Left lung (tissue), 10 donors: ENCODE data around the gene TMEM63C. TPM values are rescaled to one million over a fixed set of nuclear protein-coding genes. Genes with fewer than 3 reads are reported as not detected.

ENCODE experiments used
- ATAC-seq: fragments of 200-7000 bp; cut with Tn5 transposase; one replicate; pipeline ENCODE4 v1.9.1; 2020; ENCODE audit warnings: moderate library complexity
- DNase-seq, 4 donors: peaks; one replicate each; pipeline ENCODE4 v3.0.0-alpha.2; 2013 to 2020
- H3K27ac ChIP-seq, 2 donors: fragments of 200-600 bp; sonication (generic) in 1 of 2; one replicate each; pipeline versions ENCODE4 v1.5.0 to v1.8.0; 2020 to 2021
- H3K27me3 ChIP-seq, 2 donors: fragments of 200-600 bp; sonication (generic) in 1 of 2; one replicate each; pipeline versions ENCODE4 v1.5.0 to v1.8.0; 2020 to 2021
- H3K36me3 ChIP-seq, 2 donors: fragments of 200-600 bp; sonication (generic) in 1 of 2; one replicate each; pipeline versions ENCODE4 v1.5.0 to v1.8.0; 2020 to 2021
- H3K4me1 ChIP-seq, 2 donors: fragments of 200-600 bp; one replicate each; pipeline ENCODE4 v1.8.0; 2021
- H3K4me3 ChIP-seq, 2 donors: fragments of 200-600 bp; sonication (generic) in 1 of 2; one replicate each; pipeline versions ENCODE4 v1.5.0 to v1.8.0; 2020 to 2021; ENCODE audit warnings: mild to moderate bottlenecking in 1 of 2
- H3K9me3 ChIP-seq, 2 donors: fragments of 200-600 bp; sonication (generic) in 1 of 2; one replicate each; pipeline versions ENCODE4 v1.5.0 to v1.8.0; 2020 to 2021
- CTCF ChIP-seq, 2 donors: fragments of 200-600 bp; sonication (generic) in 1 of 2; IDR thresholded peaks; one replicate each; pipeline versions ENCODE4 v1.5.0 to v1.8.0; 2021; ENCODE audit warnings: antibody characterized with exemption in 2 of 2
- intact Hi-C, 2 donors: fragments of 100-400 bp; cut with DNase I; formaldehyde crosslinking; loops; one replicate each; pipeline versions ENCODE4 v1.11.2 to v1.14.2; 2022
- polyA plus RNA-seq, 6 donors: library from polyadenylated mRNA; unstranded; fragments of 120-200 nt; gene quantifications; one replicate each; pipeline ENCODE4 v1.2.1, GENCODE V29; 2013; ENCODE audit not compliant: insufficient read length in 6 of 6
- total RNA-seq, 2 donors: library from RNA; stranded (reverse); fragmentation: NEBNext Ultra II Directional; extraction: Animal tissue kit (Norgen Biotek cat#: 25700); gene quantifications; one replicate each; pipeline ENCODE4 v1.2.1, GENCODE V29; 2021
- donor health status: DM: no; HTN: yes; CAD: no.
- donor health status: DM: no; HTN: no; CAD: no.

TMEM63C gene
- total and polyA plus RNA-seq, 8 donors = 0.20 to 2.0 (median 0.88) TPM; not detected in 1

GRCh38 chr14:77296155-77296554 lies 114.6 kb downstream of the TMEM63C start:
- intact Hi-C loops = no loop called here
- no peak overlapping the region for H3K27ac ChIP-seq
- DNase-seq (no peak), ATAC-seq (no peak)
- H3K27me3 ChIP-seq = no peaks in the 10 kb centered on the region
- no peak for TF ChIP-seq CTCF (IDR thresholded peaks at IDR 0.05)
- no peaks in the 10 kb centered on the region for H3K4me1 ChIP-seq
- H3K9me3 ChIP-seq = no peaks in the 10 kb centered on the region
- no peak overlapping the region for H3K4me3 ChIP-seq
- peaks cover 0 to 73% of the 10 kb centered on the region in 2 donors for H3K36me3 ChIP-seq

GRCh38 chr14:77296906-77297305 lies 115.3 kb downstream of the TMEM63C start:
- H3K4me3 ChIP-seq = no peak overlapping the region
- H3K27ac ChIP-seq = no peak overlapping the region
- H3K9me3 ChIP-seq = no peaks in the 10 kb centered on the region
- no peak for TF ChIP-seq CTCF (IDR thresholded peaks at IDR 0.05)
- no peaks in the 10 kb centered on the region for H3K4me1 ChIP-seq
- ATAC-seq (no peak), DNase-seq (no peak)
- H3K36me3 ChIP-seq = peaks cover 0 to 67% of the 10 kb centered on the region in 2 donors
- no peaks in the 10 kb centered on the region for H3K27me3 ChIP-seq
- intact Hi-C loops = no loop called here

- Histone ChIP-seq H3K27me3 (no peaks in the 10 kb centered on the region), H3K9me3 (no peaks in the 10 kb centered on the region), H3K4me3 (no peak overlapping the region), H3K4me1 (peaks cover 7 to 23% of the 10 kb centered on the region in 2 donors), H3K27ac (no peak overlapping the region), H3K36me3 (peaks cover 0 to 48% of the 10 kb centered on the region in 2 donors)
- TF ChIP-seq CTCF (IDR thresholded peaks at IDR 0.05) = no peak
- no peak for ATAC-seq
- intact Hi-C loops = no loop called here
- no peak for DNase-seq
Measured at GRCh38 chr14:77299771-77300170, 118.2 kb downstream of the TMEM63C start.

GRCh38 chr14:77301103-77301502 lies 119.5 kb downstream of the TMEM63C start:
- ATAC-seq = peak; percentile 49

GRCh38 chr14:77302926-77303325 lies 121.3 kb downstream of the TMEM63C start:
- intact Hi-C loops = no loop called here
- Histone ChIP-seq H3K27ac (peak overlapping the region; percentile 66 to 70), H3K27me3 (no peaks in the 10 kb centered on the region), H3K9me3 (no peaks in the 10 kb centered on the region), H3K36me3 (peaks cover 0 to 31% of the 10 kb centered on the region in 2 donors), H3K4me1 (peaks cover 16 to 24% of the 10 kb centered on the region in 2 donors), H3K4me3 (no peak overlapping the region)
- no peak for DNase-seq
- no peak for TF ChIP-seq CTCF (IDR thresholded peaks at IDR 0.05)
- ATAC-seq = peak; percentile 86

More at GRCh38 chr14:77301103-77301502, 119.5 kb downstream of the TMEM63C start:
- no peaks in the 10 kb centered on the region for H3K9me3 ChIP-seq
- H3K36me3 ChIP-seq = peaks cover 0 to 49% of the 10 kb centered on the region in 2 donors
- intact Hi-C loops = no loop called here
- no peak overlapping the region for H3K27ac ChIP-seq
- TF ChIP-seq CTCF (IDR thresholded peaks at IDR 0.05) = peak; percentile 43 to 64
- DNase-seq = peak in 3 of 4 donors; percentile 66 to 85 (median 72)
- no peaks in the 10 kb centered on the region for H3K27me3 ChIP-seq
- no peak overlapping the region for H3K4me3 ChIP-seq
- H3K4me1 ChIP-seq = peaks cover 7 to 24% of the 10 kb centered on the region in 2 donors
